Ramos (cell line): ENCODE results near the gene TTC28.

Experiments
- in situ Hi-C: fragments of 300-500 bp; cut with MboI; formaldehyde crosslinking; loops from one replicate; pipeline ENCODE4 v1.14.3; 2022; ENCODE audit warnings: low sequenced_read_pairs; ENCODE audit not compliant: unreplicated experiment

TTC28 gene

DNA sequence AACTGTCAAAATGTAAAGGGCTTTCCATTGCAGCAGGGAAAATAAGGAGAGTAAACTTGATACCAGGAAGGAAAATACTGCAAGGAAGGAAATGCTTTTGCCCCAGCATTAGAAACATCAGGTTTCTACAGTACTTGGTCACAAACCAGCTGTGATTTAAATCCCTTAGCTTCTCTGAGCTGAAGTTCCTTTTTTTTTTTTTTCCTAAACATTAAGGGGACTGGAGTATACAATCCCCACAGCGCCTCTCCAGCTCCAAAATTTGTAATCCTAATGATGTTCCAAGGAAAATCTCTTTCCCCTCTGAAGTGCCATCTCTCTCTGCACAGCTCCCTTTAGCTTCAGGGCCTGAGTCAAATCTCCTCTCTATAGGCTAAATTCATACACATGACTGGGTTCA, 540.1 kb downstream of the TTC28 start:
- in situ Hi-C loops = no loop called here

- in situ Hi-C loops = no loop called here
Measured at GRCh38 chr22:28137036-28137435, 542.6 kb downstream of the TTC28 start.

DNA sequence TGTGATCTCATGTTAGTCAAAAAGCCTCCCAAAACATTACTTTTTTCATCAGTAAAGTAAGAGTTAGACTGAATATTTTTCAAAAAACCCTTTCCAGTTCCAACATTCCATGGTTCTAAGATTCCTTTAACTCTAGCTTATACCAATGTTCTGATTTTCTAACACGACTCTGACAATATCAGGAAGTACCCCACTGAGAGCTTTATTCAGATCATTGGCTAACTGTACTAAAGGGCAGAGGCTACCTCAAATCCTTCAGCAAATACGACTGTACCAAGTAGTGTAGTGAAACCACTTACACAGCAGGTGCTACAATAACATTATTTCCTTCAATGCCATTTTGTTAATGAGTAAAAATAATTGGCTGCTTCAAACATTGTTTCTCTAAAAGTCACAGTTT, 547.2 kb downstream of the TTC28 start:
- in situ Hi-C loops = no loop called here

DNA sequence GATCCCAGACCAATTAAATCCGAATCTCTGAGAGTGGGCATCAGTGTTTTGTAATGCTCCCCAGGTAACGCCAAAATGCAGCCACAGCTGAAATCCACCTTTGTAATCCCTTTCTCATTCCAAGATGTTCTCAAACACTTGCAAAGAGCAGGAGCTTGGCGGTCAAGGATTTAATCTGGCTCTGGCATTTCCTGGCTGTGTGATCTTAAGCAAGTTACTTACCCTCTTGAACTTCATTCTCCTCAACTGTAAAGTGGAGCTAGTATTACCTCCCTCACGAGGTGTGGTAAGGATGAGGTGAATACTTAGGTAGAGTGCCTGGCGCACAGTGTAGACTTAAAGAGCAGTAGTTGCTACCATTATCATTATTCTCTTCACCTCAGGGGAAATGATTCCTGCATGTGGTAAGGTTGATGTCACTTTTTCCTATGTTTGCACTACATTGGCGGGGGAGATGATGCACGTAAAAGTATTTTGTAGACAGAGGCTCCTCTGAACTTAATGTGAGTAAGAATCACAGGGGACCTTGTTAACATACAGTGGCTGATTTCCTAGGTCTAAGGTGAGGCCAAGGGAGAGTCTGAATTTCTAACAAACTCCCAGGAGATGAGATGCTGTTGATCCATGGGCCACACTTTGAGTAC, 550.2 kb downstream of the TTC28 start:
- in situ Hi-C loops = no loop called here

DNA sequence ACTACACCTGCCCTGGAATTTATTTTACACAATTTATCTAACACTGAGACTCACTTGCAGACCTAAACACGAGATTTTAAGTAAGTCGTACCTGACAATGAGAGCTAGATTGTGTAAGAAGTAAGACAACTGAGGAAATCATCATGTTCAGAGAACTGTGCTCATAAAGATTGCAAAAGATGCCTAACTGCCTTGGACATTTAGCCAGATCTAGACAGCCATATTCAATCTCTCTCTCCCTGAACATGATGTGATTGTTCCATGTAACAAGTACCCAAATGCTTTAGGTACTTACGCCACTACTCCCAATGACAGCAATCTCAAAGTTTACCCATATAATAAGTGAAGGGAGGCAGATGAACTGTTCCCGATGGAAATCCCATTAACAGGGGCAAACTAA, 550.8 kb downstream of the TTC28 start:
- in situ Hi-C loops = no loop called here

GRCh38 chr22:28125799-28126198, 553.8 kb downstream of the TTC28 start:
- in situ Hi-C loops = no loop called here

DNA sequence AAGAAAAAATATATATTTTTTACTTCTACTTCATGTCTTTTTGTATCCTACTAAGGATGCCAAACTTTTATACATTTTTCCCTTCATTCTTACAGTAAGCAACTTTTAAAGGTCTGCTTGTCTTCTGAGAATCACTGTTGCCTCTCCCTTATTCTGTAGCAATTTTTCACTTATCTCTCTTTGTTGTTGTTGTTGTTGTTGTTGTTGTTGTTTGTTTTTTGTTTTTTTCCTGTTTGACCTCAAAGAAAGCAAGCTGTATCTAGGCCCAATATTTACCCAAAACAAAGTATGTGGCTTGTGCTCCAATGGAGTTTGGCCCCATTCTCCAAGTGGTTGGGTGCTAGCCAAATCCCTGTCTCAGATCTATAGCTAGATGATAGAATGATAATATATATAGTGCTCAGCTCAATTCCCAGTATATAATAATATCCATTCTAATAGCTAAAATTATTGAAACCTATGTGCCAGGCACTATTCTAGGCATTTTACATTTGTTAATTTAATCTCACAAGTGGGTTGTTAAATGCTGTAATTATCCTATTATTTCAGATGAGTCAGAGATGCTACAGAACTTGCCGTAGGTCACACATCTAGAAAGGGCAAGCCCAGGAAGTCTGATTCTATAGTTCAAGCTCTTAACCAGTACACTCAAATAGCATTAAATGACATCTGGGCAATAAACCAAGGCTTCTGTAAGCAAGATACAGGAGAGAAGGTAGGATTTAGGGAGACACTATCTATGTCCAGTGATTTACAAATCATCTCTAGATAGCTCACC, 555.5 kb downstream of the TTC28 start:
- in situ Hi-C loops = no loop called here

DNA sequence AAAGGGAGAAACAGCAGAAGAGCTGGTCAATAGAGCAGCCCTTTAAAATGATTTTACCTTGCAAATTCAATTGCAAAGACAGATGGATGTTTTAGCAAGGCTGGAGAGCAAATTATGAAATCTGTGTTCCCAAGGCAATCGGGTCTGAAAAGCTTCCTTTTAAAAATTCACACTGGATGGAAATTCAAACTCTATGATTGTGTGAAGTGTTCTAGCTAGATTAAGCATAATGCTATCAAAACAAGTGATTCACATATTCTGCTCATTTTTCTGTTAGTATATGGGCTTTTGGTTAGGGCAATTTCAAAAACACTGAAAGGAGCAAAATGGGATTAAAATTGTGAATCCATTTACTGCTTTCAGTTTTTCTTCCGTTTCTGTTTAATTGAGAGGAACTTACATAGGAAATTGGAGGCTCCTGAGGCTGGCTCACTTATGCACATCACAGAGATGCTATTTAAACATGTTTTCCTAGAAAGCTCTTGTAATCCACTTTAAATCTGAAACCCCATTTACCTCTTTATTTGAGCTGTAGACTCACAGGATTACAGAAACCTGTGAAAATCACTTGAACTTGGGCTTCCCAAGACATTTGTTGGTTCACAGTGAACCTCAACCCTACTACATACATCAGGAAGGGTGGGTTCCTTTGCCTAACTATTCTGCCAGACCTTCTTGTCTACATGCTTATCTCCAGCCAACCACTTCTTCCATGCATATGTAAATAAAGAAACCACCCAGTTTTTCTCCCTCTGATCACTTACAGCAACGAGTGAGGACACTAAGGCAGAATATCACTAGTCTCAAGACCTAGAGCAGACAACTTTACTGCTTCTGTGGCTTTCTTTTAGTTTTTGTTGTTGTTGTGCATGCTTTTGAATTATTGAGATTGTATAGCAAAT, 558.7 kb downstream of the TTC28 start:
- in situ Hi-C loops = no loop called here

GRCh38 chr22:28118957-28119631, 560.5 kb downstream of the TTC28 start:
- in situ Hi-C loops = no loop called here

- in situ Hi-C loops = no loop called here
Measured at GRCh38 chr22:28116219-28116673, 563.4 kb downstream of the TTC28 start.

GRCh38 chr22:28115426-28115825, 564.2 kb downstream of the TTC28 start:
- in situ Hi-C loops = no loop called here

DNA sequence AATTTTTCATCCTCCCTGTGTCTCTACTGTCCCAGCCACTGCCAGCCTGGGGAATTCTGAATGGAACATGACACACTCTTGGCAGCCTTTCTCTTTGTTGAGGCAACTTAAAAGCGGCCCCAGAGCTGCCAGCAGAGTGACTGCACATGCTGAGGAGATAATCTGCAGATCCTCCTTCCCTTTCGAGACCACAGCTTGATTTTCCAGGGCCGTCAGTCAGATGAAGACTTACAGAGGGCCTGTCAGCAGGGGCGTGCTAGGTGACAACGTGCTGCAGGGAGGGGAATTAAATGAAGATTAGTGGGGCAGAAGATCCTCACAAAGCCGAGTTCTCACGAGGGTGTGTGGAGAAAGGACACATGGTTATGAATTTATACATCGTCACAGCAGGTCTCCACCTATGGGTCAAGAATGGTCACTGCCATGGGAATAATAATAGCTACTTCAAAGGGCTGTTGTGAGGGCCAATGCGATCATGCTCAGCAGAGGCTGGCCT, 567.0 kb downstream of the TTC28 start:
- in situ Hi-C loops = no loop called here

GRCh38 chr22:28112190-28112544, 567.5 kb downstream of the TTC28 start:
- in situ Hi-C loops = no loop called here

- in situ Hi-C loops = no loop called here
Measured at GRCh38 chr22:28111501-28112189, 568.0 kb downstream of the TTC28 start.

GRCh38 chr22:28108851-28109250, 570.8 kb downstream of the TTC28 start:
- in situ Hi-C loops = no loop called here

DNA sequence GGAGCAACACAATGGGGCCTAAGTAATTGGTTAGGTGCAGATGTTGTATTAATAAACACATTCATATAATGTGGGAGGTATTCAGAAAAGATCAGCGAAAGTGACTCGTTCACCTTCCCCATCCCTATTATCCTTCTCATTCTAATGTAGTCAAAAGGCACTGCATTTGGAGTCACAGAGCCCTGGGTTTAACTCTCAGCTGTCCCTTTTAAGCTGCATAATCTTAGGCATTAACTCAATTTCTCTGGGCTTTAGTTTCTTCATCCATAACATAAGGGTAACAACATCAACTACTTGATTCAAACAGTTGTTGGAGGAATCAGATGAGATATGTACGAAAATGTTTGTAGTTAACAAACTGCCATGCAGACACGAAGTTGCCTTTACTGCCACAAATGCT, 573.0 kb downstream of the TTC28 start:
- in situ Hi-C loops = no loop called here

- in situ Hi-C loops = no loop called here
Measured at GRCh38 chr22:28105988-28106387, 573.7 kb downstream of the TTC28 start.

- in situ Hi-C loops = no loop called here
Measured at GRCh38 chr22:28105413-28105812, 574.2 kb downstream of the TTC28 start.

GRCh38 chr22:28103596-28103995, 576.0 kb downstream of the TTC28 start:
- in situ Hi-C loops = no loop called here
